ENCODE measurements around the gene KCNK1. TPM values are rescaled to one million over a fixed set of nuclear protein-coding genes. Genes with fewer than 3 reads are reported as not detected.

KCNK1 gene
- total RNA-seq (2014; rRNA removed; shearing (Covaris generic)) = 3.5 and 4.3 TPM in 2 replicates

- DNase-seq (ENCODE audit: low spot score) = peak; percentile 46
These were observed at the start of gene KCNK1 for GRCh38 chr1:233613252-233614172. KCNK1 (plus strand) TSS chr1:233614106; CDS start chr1:233614172, 66 bp downstream.

GRCh38 chr1:233565313-233565712 is 48.6 kb upstream of the KCNK1 start:
- DNase-seq (ENCODE audit: low spot score) = no peak

- no peak for DNase-seq (ENCODE audit: low spot score)
These were observed 47.0 kb upstream of the KCNK1 start for GRCh38 chr1:233566886-233567285.

- no peak for DNase-seq (ENCODE audit: low spot score)
These were observed 44.3 kb upstream of the KCNK1 start for GRCh38 chr1:233569636-233570035.

- DNase-seq (ENCODE audit: low spot score) = no peak
These were observed 43.7 kb upstream of the KCNK1 start for GRCh38 chr1:233570216-233570615.

GRCh38 chr1:233570706-233571105 is 43.2 kb upstream of the KCNK1 start:
- DNase-seq (ENCODE audit: low spot score) = no peak

- no peak for DNase-seq (ENCODE audit: low spot score)
These were observed 41.0 kb upstream of the KCNK1 start for GRCh38 chr1:233572896-233573295.

- DNase-seq (ENCODE audit: low spot score) = peak; percentile 16
These were observed 38.5 kb upstream of the KCNK1 start for GRCh38 chr1:233575450-233575849.

- no peak for DNase-seq (ENCODE audit: low spot score)
These were observed 31.5 kb upstream of the KCNK1 start for GRCh38 chr1:233582439-233582838.

- no peak for DNase-seq (ENCODE audit: low spot score)
These were observed 29.5 kb upstream of the KCNK1 start for GRCh38 chr1:233584376-233584775.

- DNase-seq (ENCODE audit: low spot score) = no peak
These were observed 29.0 kb upstream of the KCNK1 start for GRCh38 chr1:233584931-233585330.

- no peak for DNase-seq (ENCODE audit: low spot score)
These were observed 27.6 kb upstream of the KCNK1 start for GRCh38 chr1:233586301-233586700.

GRCh38 chr1:233587196-233587595 is 26.7 kb upstream of the KCNK1 start:
- DNase-seq (ENCODE audit: low spot score) = no peak

- DNase-seq (ENCODE audit: low spot score) = no peak
These were observed 25.7 kb upstream of the KCNK1 start for GRCh38 chr1:233587958-233588799.

- no peak for DNase-seq (ENCODE audit: low spot score)
These were observed 16.4 kb upstream of the KCNK1 start for GRCh38 chr1:233597489-233597901.

- DNase-seq (ENCODE audit: low spot score) = no peak
These were observed 14.9 kb upstream of the KCNK1 start for GRCh38 chr1:233598891-233599541.

- DNase-seq (ENCODE audit: low spot score) = no peak
These were observed 14.3 kb upstream of the KCNK1 start for GRCh38 chr1:233599542-233600073.

GRCh38 chr1:233600488-233600887 is 13.4 kb upstream of the KCNK1 start:
- DNase-seq (ENCODE audit: low spot score) = no peak

- no peak for DNase-seq (ENCODE audit: low spot score)
These were observed 10.4 kb upstream of the KCNK1 start for GRCh38 chr1:233603478-233603877.

- no peak for DNase-seq (ENCODE audit: low spot score)
These were observed 8.7 kb upstream of the KCNK1 start for GRCh38 chr1:233605205-233605604.

GRCh38 chr1:233606813-233607212 is 7.1 kb upstream of the KCNK1 start:
- DNase-seq (ENCODE audit: low spot score) = no peak

Measured in A172 (cell line).